H1 (cell line): Measurements from ENCODE around the gene FAT2. TPM values are rescaled to one million over a fixed set of nuclear protein-coding genes. Genes with fewer than 3 reads are reported as not detected.

Source experiments
- CTCF ChIA-PET: fragments of 300-600 bp; sonication (Branson Sonifier 250); formaldehyde crosslinking; loops from one replicate; lab custom pipeline; 2021; ENCODE audit not compliant: partially characterized antibody; lab: Charles Lee
- POLR2A ChIA-PET: fragments of 300-600 bp; sonication (Branson Sonifier 250); formaldehyde crosslinking; loops from one replicate; lab custom pipeline; 2021; ENCODE audit warnings: inconsistent platforms; ENCODE audit not compliant: partially characterized antibody; lab: Charles Lee
- DNase-seq, 2 experiments: peaks; one replicate each; pipeline versions ENCODE4 v3.0.0 to v3.0.0-alpha.2; 2010 to 2022; ENCODE audit warnings: low spot score in 2 of 2, low read depth in 1 of 2, mixed read lengths in 1 of 2
- FAIRE-seq: peaks from 2 replicates; lab custom pipeline; 2011; peaks lifted over from hg19 to GRCh38; lab: Jason Lieb, UNC
- H2AFZ ChIP-seq: 2 replicates; pipeline ENCODE4 v1.8.1; 2012; ENCODE audit warnings: low read length, inconsistent platforms
- H2AK5ac ChIP-seq: 2 replicates; pipeline ENCODE4 v1.6.1; 2013; ENCODE audit warnings: low read depth, low read length
- H2BK120ac ChIP-seq: replicated peaks from 2 replicates; pipeline ENCODE3; 2013; ENCODE audit warnings: low read depth, low read length, inconsistent platforms
- H2BK12ac ChIP-seq: 2 replicates; pipeline ENCODE4 v1.6.1; 2013; ENCODE audit warnings: low read depth, low read length
- H2BK15ac ChIP-seq: 2 replicates; pipeline ENCODE4 v1.6.1; 2013; ENCODE audit warnings: low read length
- H2BK20ac ChIP-seq: 2 replicates; pipeline ENCODE4 v1.6.1; 2013; ENCODE audit warnings: low read length
- H2BK5ac ChIP-seq: 2 replicates; pipeline ENCODE4 v1.6.1; 2013; ENCODE audit warnings: low read depth, low read length
- H3K14ac ChIP-seq: 2 replicates; pipeline ENCODE4 v1.6.1; 2013; ENCODE audit warnings: inconsistent platforms; ENCODE audit not compliant: insufficient read length
- H3K18ac ChIP-seq: 2 replicates; pipeline ENCODE4 v1.6.1; 2013; ENCODE audit warnings: low read length; ENCODE audit errors: extremely low read depth
- H3K23ac ChIP-seq: 2 replicates; pipeline ENCODE4 v1.6.1; 2013; ENCODE audit warnings: inconsistent platforms; ENCODE audit not compliant: insufficient read length
- H3K23me2 ChIP-seq: 2 replicates; pipeline ENCODE4 v1.6.1; 2013; ENCODE audit warnings: low read depth, low read length
- H3K27ac ChIP-seq: 2 replicates; pipeline ENCODE4 v1.6.1; 2011; ENCODE audit warnings: low read depth, low read length, inconsistent platforms
- H3K27me3 ChIP-seq, 4 experiments: replicated peaks in 1 of 4; 1 replicate in 1 of 4; 2 replicates in 3 of 4; pipeline versions ENCODE4 v1.6.1 to v1.8.1; 2011 to 2013; ENCODE audit warnings: low read length in 3 of 4, mild to moderate bottlenecking in 3 of 4, inconsistent platforms in 2 of 4, mixed read lengths in 2 of 4, moderate library complexity in 1 of 4; ENCODE audit not compliant: control insufficient read depth in 3 of 4, insufficient read depth in 3 of 4; ENCODE audit errors: extremely low read depth in 1 of 4
- H3K36me3 ChIP-seq, 4 experiments: 2 replicates each; pipeline versions ENCODE4 v1.6.1 to v1.8.1; 2011 to 2013; ENCODE audit warnings: mild to moderate bottlenecking in 4 of 4, low read length in 3 of 4, moderate library complexity in 2 of 4, control low read depth in 1 of 4, inconsistent platforms in 1 of 4; ENCODE audit not compliant: insufficient read depth in 4 of 4, control insufficient read depth in 2 of 4
- H3K4ac ChIP-seq: replicated peaks from 2 replicates; pipeline ENCODE3; 2013; ENCODE audit warnings: low read length, low read depth, mixed read lengths, inconsistent platforms; ENCODE audit not compliant: insufficient read length
- H3K4me1 ChIP-seq, 4 experiments: replicated peaks in 1 of 4; 1 replicate in 1 of 4; 2 replicates in 3 of 4; pipeline versions ENCODE4 v1.6.1 to v1.8.1; 2011 to 2013; ENCODE audit warnings: low read length in 3 of 4, inconsistent platforms in 2 of 4, mixed read lengths in 1 of 4; ENCODE audit not compliant: insufficient read depth in 4 of 4, control insufficient read depth in 3 of 4
- H3K4me2 ChIP-seq, 2 experiments: 2 replicates each; pipeline versions ENCODE4 v1.6.1 to v1.8.1; 2011 to 2013; ENCODE audit warnings: low read depth in 2 of 2, low read length in 2 of 2, control low read depth in 1 of 2, inconsistent platforms in 1 of 2, mild to moderate bottlenecking in 1 of 2; ENCODE audit not compliant: insufficient read depth in 1 of 2
- H3K4me3 ChIP-seq, 4 experiments: fragments of 200-600, 300-600 bp in 1 of 4; sonication (generic), shearing (Covaris generic), sonication (Bioruptor Twin) in 1 of 4; 2 replicates each; pipeline versions ENCODE4 v1.5.1 to v1.8.1; 2011 to 2016; ENCODE audit warnings: low read length in 4 of 4, low read depth in 3 of 4, control low read depth in 2 of 4, inconsistent platforms in 2 of 4, mild to moderate bottlenecking in 2 of 4, mixed read lengths in 1 of 4, moderate library complexity in 1 of 4; ENCODE audit not compliant: insufficient read depth in 2 of 4; ENCODE audit errors: extremely low read depth in 1 of 4
- H3K56ac ChIP-seq: replicated peaks from 2 replicates; pipeline ENCODE3; 2013; ENCODE audit warnings: low read depth, mild to moderate bottlenecking, mixed read lengths, low read length, inconsistent platforms; ENCODE audit not compliant: insufficient read length
- H3K79me1 ChIP-seq: 2 replicates; pipeline ENCODE4 v1.6.1; 2013; ENCODE audit warnings: low read depth, low read length, control low read depth
- H3K79me2 ChIP-seq, 2 experiments: 2 replicates each; pipeline versions ENCODE4 v1.6.1 to v1.8.1; 2012 to 2013; ENCODE audit warnings: low read length in 2 of 2, mild to moderate bottlenecking in 2 of 2, inconsistent platforms in 1 of 2; ENCODE audit not compliant: insufficient read depth in 2 of 2, control insufficient read depth in 1 of 2
- H3K9ac ChIP-seq, 4 experiments: replicated peaks in 1 of 4; 1 replicate in 1 of 4; 2 replicates in 3 of 4; pipeline versions ENCODE4 v1.6.1 to v1.8.1; 2011 to 2013; ENCODE audit warnings: low read depth in 3 of 4, low read length in 3 of 4, control low read depth in 2 of 4, mild to moderate bottlenecking in 2 of 4, moderate library complexity in 2 of 4, inconsistent platforms in 1 of 4; ENCODE audit errors: extremely low read depth in 1 of 4
- H3K9me3 ChIP-seq, 2 experiments: 2 replicates each; pipeline versions ENCODE4 v1.6.1 to v1.8.1; 2012 to 2013; ENCODE audit warnings: mild to moderate bottlenecking in 2 of 2, moderate library complexity in 2 of 2, control low read depth in 1 of 2, inconsistent platforms in 1 of 2, low read depth in 1 of 2, low read length in 1 of 2, mixed read lengths in 1 of 2; ENCODE audit not compliant: insufficient read depth in 2 of 2
- H4K20me1 ChIP-seq, 2 experiments: replicated peaks in 1 of 2; 2 replicates each; pipeline versions ENCODE3 to v1.8.1; 2011 to 2013; ENCODE audit warnings: inconsistent platforms in 2 of 2, low read length in 2 of 2, mild to moderate bottlenecking in 1 of 2; ENCODE audit not compliant: insufficient read depth in 2 of 2, control insufficient read depth in 1 of 2
- H4K5ac ChIP-seq: 2 replicates; pipeline ENCODE4 v1.6.1; 2013; ENCODE audit warnings: low read length, low read depth, mixed read lengths, inconsistent platforms; ENCODE audit not compliant: insufficient read length
- H4K8ac ChIP-seq: 2 replicates; pipeline ENCODE4 v1.8.0; 2013; ENCODE audit warnings: mild to moderate bottlenecking, moderate library complexity, low read length, inconsistent platforms; ENCODE audit not compliant: insufficient read depth; ENCODE audit errors: extremely low read depth
- H4K91ac ChIP-seq: replicated peaks from 2 replicates; pipeline ENCODE3; 2013; ENCODE audit warnings: low read length, mixed read lengths, inconsistent platforms; ENCODE audit not compliant: insufficient read length
- CHD2 ChIP-seq: IDR thresholded peaks from 2 replicates; pipeline ENCODE4 v1.6.1; 2012; ENCODE audit warnings: low read length, improper control_type of control experiment
- HDAC2 ChIP-seq, 2 experiments: fragments of 300-600 bp in 1 of 2; sonication (generic) in 1 of 2; IDR thresholded peaks; 2 replicates each; pipeline ENCODE4 v1.6.1; 2011 to 2012; ENCODE audit warnings: low read depth in 2 of 2, low read length in 2 of 2, mild to moderate bottlenecking in 2 of 2, moderate library complexity in 2 of 2, borderline replicate concordance in 1 of 2, inconsistent platforms in 1 of 2
- JUND ChIP-seq: IDR thresholded peaks from 2 replicates; pipeline ENCODE4 v1.6.1; 2011; ENCODE audit warnings: mild to moderate bottlenecking, improper control_type of control experiment, low read length
- MAFK ChIP-seq: IDR thresholded peaks from 2 replicates; pipeline ENCODE4 v1.6.1; 2012; ENCODE audit warnings: low read depth, mild to moderate bottlenecking, improper control_type of control experiment, low read length
- MAX ChIP-seq: IDR thresholded peaks from 2 replicates; pipeline ENCODE4 v1.6.1; 2012; ENCODE audit warnings: inconsistent platforms
- RFX5 ChIP-seq: IDR thresholded peaks from 2 replicates; pipeline ENCODE4 v1.6.1; 2011; ENCODE audit warnings: low read depth, low read length, improper control_type of control experiment, borderline replicate concordance
- SAP30 ChIP-seq: fragments of 300-600 bp; sonication (generic); IDR thresholded peaks from 2 replicates; pipeline ENCODE4 v1.7.1; 2012; ENCODE audit warnings: low read length, moderate library complexity, mild to moderate bottlenecking, inconsistent platforms; ENCODE audit not compliant: insufficient read depth, insufficient replicate concordance
- SIRT6 ChIP-seq: IDR thresholded peaks from one replicate; pipeline ENCODE4 v1.7.1; 2012; ENCODE audit warnings: low read length, inconsistent platforms
- TAF7 ChIP-seq: optimal IDR thresholded peaks from 2 replicates; pipeline ENCODE3; 2011; ENCODE audit warnings: low read depth, mild to moderate bottlenecking, inconsistent platforms, low read length, moderate library complexity, borderline replicate concordance
- TBP ChIP-seq: IDR thresholded peaks from 2 replicates; pipeline ENCODE4 v1.6.1; 2011; ENCODE audit warnings: low read depth, low read length, improper control_type of control experiment
- WGBS, 2 experiments: shearing (Covaris generic) in 1 of 2; methylation state at CpG; one replicate each; pipeline versions ENCODE4 v1.1.6 to v1.1.7; 2013 to 2015; ENCODE audit warnings: low lambda C conversion rate in 2 of 2, mixed read lengths in 2 of 2, inconsistent platforms in 1 of 2, low coverage in 1 of 2, missing lambda C conversion rate in 1 of 2; ENCODE audit not compliant: insufficient replicate concordance in 2 of 2, insufficient coverage in 1 of 2, insufficient read length in 1 of 2; ENCODE audit errors: extremely low coverage in 1 of 2, missing lambda C conversion rate in 1 of 2; 5-methylcytosine and 5-hydroxymethylcytosine counted together
- polyA plus RNA-seq, 7 experiments: library from polyadenylated mRNA; depleted of rRNA in 3 of 7; stranded (reverse) in 5 of 7; unstranded in 2 of 7; fragments of >200 nt in 5 of 7; fragments of 200-250 nt in 2 of 7; gene quantifications; 1 replicate in 5 of 7; 2 replicates in 1 of 7; 4 replicates in 1 of 7; pipeline versions ENCODE4 v1.2.1 to v1.2.3, GENCODE V29; 2011 to 2013; ENCODE audit warnings: missing spikeins in 2 of 7, mixed read lengths in 2 of 7
- total RNA-seq: library from RNA; stranded (reverse); fragmentation: NEBNext Ultra II Directional; extraction: Animal tissue kit (Norgen Biotek cat#: 25700); gene quantifications from 2 replicates; pipeline ENCODE4 v1.2.1, GENCODE V29; 2021
- TF ChIP-seq, protein P1 (sequence below): IDR thresholded peaks from 2 replicates; pipeline ENCODE4 v1.6.1; 2012; ENCODE audit warnings: inconsistent platforms

Gene FAT2
- total and polyA plus RNA-seq, 2 of the 8 experiments (the other 6 are each of a cell fraction or from before 2014, with no cell fraction given) = 0.12 to 0.30 TPM

DNA sequence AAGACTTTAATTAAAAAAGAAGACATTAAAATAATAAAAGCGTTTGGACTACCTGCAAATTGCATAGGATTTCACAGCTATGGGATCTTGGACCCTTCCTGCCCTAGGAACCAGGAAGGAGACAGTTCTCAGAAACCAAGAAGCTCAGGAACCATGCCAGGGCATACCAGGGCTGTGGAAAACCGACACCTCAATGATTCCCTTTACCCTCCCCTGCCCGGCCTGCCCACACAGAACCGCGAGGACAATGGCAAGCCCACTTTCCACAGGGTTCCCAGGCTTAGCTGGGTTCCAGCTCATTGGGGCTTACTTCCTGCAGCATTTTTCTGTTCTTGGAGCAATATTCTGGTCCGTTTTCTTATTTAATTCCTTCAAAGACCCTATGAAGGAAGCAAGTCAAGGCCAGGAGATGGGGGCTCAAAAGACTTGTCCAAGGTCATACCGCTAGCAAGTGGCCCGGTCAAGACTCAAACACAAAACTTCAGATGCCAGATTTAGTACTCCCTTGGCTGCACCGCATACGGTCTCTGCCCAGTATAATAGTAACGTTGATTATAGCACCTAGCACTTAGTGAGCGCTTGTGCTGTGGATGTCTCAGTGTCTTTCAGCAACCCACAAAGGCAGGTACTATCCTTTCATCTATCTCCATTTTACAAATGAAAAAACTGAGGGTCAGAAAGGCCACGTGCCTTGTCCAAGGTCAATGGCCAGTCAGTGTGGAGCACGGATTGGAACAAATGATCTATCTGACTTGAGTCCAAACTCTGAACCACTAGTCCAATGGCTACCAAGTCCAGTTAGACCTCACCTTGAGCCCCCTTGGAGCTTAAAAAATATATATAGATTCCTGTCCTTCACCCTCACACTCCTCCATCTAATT lies 6.8 kb downstream of the FAT2 start:
- Histone ChIP-seq H4K91ac (no peak overlapping the region), H2AK5ac (no peak overlapping the region), H2BK12ac (no peak overlapping the region), H2BK120ac (no peak overlapping the region), H3K4me1 (peaks cover 0 to 4% (median 2%) of the 10 kb centered on the region in 4 experiments; a peak in 4 of 7 replicates), H4K8ac (no peak overlapping the region), H3K27ac (no peak overlapping the region), H3K79me2 (no peaks in the 10 kb centered on the region), H2BK20ac (no peak overlapping the region), H4K5ac (no peak overlapping the region), H3K9me3 (no peaks in the 10 kb centered on the region), H3K4ac (no peak overlapping the region), H3K36me3 (no peaks in the 10 kb centered on the region), H4K20me1 (no peaks in the 10 kb centered on the region), H3K79me1 (no peaks in the 10 kb centered on the region), H3K27me3 (no peaks in the 10 kb centered on the region), H2AFZ (no peak overlapping the region), H3K4me2 (no peak overlapping the region), H2BK15ac (no peak overlapping the region), H3K23me2 (no peaks in the 10 kb centered on the region; the same call in 1 of the 2 replicates), H3K56ac (no peak overlapping the region), H3K14ac (no peak overlapping the region), H3K9ac (no peak overlapping the region), H2BK5ac (no peak overlapping the region), H3K18ac (no peak overlapping the region), H3K23ac (no peak overlapping the region), H3K4me3 (no peak overlapping the region)
- no peak for DNase-seq
- POLR2A ChIA-PET = interaction anchor here (0.9 kb wide), 1 partner anchor 19 kb away, joined by 3 read pairs; no protein-coding TSS in a partner anchor
- CTCF ChIA-PET = interaction anchor here (0.7 to 1.6 kb wide), 4 partner anchors 13 to 61 kb away, joined by 3 to 5 read pairs (median 3); no protein-coding TSS in a partner anchor
- 86% methylated on average over 14 of the region's 14 CpGs; no CpG with 5 or more reads in 1 of the 2 experiments for WGBS, 2 experiments
- no peak for FAIRE-seq
- TF ChIP-seq MAX = no peak
- TF ChIP-seq, protein P1, sequence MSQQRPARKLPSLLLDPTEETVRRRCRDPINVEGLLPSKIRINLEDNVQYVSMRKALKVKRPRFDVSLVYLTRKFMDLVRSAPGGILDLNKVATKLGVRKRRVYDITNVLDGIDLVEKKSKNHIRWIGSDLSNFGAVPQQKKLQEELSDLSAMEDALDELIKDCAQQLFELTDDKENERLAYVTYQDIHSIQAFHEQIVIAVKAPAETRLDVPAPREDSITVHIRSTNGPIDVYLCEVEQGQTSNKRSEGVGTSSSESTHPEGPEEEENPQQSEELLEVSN = no peak
- no peak for TF ChIP-seq SAP30
- no peak for TF ChIP-seq SIRT6
- no peak for TF ChIP-seq CHD2
- no peak for TF ChIP-seq TAF7
- TF ChIP-seq JUND = no peak
- no peak for TF ChIP-seq RFX5
- no peak for TF ChIP-seq HDAC2 (IDR thresholded peaks at IDR 0.05; ENCODE audit: borderline replicate concordance in 1 of 2, low read depth in 2 of 2, low read length in 2 of 2)
- no peak for TF ChIP-seq TBP
- no peak for TF ChIP-seq MAFK
